Activated CD4-positive, alpha-beta memory T cell treated with anti-CD3 and anti-CD28 coated beads, Interleukin-2, amount 10 ng/mL, durations not matched to agents 7 days and 5 days (primary cell): ENCODE data around the gene MEF2C. TPM values are rescaled to one million over a fixed set of nuclear protein-coding genes. Genes with fewer than 3 reads are reported as not detected.

Experiments used
- CTCF ChIA-PET: fragments of 350-600 bp; sonication (Branson Sonifier 250); formaldehyde crosslinking; loops from one replicate; lab custom pipeline; 2021; ENCODE audit warnings: antibody characterized with exemption, inconsistent platforms; lab: Charles Lee
- POLR2A ChIA-PET: fragments of 350-600 bp; sonication (Branson Sonifier 250); formaldehyde crosslinking; loops from one replicate; lab custom pipeline; 2021; ENCODE audit warnings: antibody characterized with exemption; lab: Charles Lee
- DNase-seq: peaks from one replicate; pipeline ENCODE4 v3.0.0-alpha.2; 2020
- H3K27ac Mint-ChIP-seq: one replicate; pipeline ENCODE4 v1.8.0; 2021; ENCODE audit warnings: mild to moderate bottlenecking, mixed read lengths
- H3K27me3 Mint-ChIP-seq: one replicate; pipeline ENCODE4 v1.8.0; 2021; ENCODE audit warnings: mixed read lengths
- H3K36me3 Mint-ChIP-seq: one replicate; pipeline ENCODE4 v1.8.0; 2021; ENCODE audit warnings: low read depth, mixed read lengths
- H3K4me1 Mint-ChIP-seq: one replicate; pipeline ENCODE4 v1.8.0; 2021; ENCODE audit warnings: mixed read lengths
- H3K4me3 Mint-ChIP-seq: one replicate; pipeline ENCODE4 v1.8.0; 2021; ENCODE audit warnings: mild to moderate bottlenecking, mixed read lengths
- H3K9me3 Mint-ChIP-seq: one replicate; pipeline ENCODE4 v1.8.0; 2021; ENCODE audit warnings: mixed read lengths
- total RNA-seq, 2 experiments: library from RNA; stranded (reverse); gene quantifications; one replicate each; pipeline ENCODE4 v1.2.3, GENCODE V29; 2021

MEF2C gene
- total RNA-seq, 2 experiments from 2014 or later = 0.03 TPM; not detected in 1

DNA sequence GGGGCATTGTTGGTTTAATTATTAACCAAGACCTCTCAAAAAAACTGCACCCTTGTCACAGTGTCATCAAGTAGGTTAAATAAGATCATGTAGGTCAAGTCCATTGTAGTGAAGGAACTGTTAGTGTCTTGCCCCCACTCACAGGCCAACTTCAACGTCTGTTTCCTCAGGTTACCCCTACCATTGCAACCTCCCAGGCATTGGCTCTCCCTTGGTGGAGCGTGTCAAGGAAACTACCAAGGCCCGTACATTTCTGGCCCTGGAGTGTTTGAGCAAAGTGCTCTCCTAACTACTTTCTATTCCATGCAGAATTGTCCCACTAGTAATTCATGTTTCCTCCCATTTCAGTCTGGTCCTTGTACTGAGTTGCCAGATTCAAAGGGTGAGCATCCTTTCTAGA is 167.5 kb downstream of the MEF2C start:
- no peak for DNase-seq
- Mint-ChIP-seq H3K36me3 (no peaks in the 10 kb centered on the region), H3K27ac (no peak overlapping the region), H3K27me3 (peaks cover 12% of the 10 kb centered on the region), H3K4me3 (no peak overlapping the region), H3K4me1 (no peaks in the 10 kb centered on the region), H3K9me3 (no peaks in the 10 kb centered on the region)
- ChIA-PET CTCF (interaction anchor here (2.8 kb wide), 1 partner anchor 13 kb away, joined by 15 read pairs; no protein-coding TSS in a partner anchor), POLR2A (no interaction called here)

DNA sequence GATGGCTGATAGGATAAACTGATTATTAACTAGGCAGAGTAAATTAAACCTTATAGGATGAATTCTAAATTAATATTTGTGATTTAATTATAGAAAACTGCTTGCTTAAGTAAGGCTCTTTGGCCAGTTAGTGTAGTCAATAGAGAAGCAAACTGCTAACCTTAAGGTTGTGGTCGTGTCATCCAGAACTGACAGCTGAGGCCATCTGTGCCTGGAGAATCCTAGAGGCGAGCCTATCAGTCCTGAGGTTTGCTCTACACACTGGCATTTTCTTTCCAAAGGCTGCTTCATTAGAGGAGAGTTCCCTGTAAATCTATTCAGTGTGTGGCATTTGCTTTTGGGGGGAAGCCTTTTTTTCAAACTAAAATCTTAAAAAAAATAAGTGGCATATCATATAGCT is 169.2 kb downstream of the MEF2C start:
- H3K36me3 Mint-ChIP-seq = no peaks in the 10 kb centered on the region
- H3K27ac Mint-ChIP-seq = no peak overlapping the region
- H3K9me3 Mint-ChIP-seq = no peaks in the 10 kb centered on the region
- ChIA-PET POLR2A (no interaction called here), CTCF (interaction anchor here (2.8 kb wide), 1 partner anchor 15 kb away, joined by 15 read pairs; no protein-coding TSS in a partner anchor)
- DNase-seq = no peak
- H3K27me3 Mint-ChIP-seq = peaks cover 12% of the 10 kb centered on the region
- no peaks in the 10 kb centered on the region for H3K4me1 Mint-ChIP-seq
- no peak overlapping the region for H3K4me3 Mint-ChIP-seq

DNA sequence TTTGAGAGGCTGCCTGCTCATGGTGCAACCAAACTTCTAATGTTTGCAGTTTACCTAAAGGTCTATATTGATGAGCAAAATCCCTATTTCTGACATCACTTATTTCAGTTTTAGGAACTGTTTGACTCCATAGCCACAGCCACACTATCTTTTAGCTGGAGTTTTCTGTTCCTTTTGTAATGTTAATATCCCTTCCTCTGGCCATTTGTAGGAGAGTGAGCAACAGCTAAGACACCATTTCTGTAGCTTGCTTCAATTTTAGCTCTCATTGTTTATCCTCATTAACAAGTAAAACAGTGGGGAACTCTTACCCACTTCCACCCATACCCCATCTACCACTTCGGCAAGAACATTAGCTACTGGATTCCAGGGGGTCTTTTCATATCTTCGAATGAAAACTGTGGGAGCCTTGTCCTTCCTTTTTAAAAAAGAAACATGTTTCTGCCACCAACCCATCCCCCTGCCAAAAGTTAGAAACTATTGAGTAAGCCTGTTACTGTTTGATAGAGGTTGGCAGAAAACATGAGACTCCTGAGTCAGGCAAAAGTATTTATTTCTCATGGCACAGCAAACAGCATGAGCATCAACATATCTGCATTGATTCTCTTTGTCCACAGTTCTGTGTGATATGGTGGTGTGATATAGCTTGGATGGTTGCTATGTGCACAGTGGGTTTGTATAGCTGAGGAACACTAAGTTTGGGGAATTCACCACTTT is 174.1 kb downstream of the MEF2C start:
- ChIA-PET POLR2A (no interaction called here), CTCF (interaction anchor here (3.6 kb wide), 1 partner anchor 20 kb away, joined by 15 read pairs; no protein-coding TSS in a partner anchor)
- no peak for DNase-seq
- peaks cover 5% of the 10 kb centered on the region for H3K27me3 Mint-ChIP-seq
- H3K36me3 Mint-ChIP-seq = no peaks in the 10 kb centered on the region
- no peaks in the 10 kb centered on the region for H3K9me3 Mint-ChIP-seq
- no peaks in the 10 kb centered on the region for H3K4me1 Mint-ChIP-seq
- no peak overlapping the region for H3K4me3 Mint-ChIP-seq
- H3K27ac Mint-ChIP-seq = no peak overlapping the region

DNA sequence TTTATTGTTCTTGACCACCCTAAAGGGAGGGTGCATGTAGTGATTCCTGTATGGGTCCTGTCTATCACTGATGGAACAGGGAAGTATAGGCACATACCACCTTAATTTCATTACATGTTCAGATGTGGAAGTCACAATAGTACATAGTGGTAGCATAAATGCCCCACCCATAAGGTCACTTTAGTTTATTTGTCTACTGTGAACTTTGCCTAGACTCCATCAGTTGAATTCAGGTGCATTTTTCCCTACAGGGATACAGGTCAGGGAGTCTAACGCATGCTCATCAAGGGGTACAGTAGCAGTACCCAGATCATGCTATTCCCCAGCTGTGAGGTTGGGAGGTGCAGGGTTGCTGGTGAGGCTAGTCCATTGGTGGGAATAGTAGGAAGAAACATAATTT is 175.0 kb downstream of the MEF2C start:
- no peaks in the 10 kb centered on the region for H3K36me3 Mint-ChIP-seq

DNA sequence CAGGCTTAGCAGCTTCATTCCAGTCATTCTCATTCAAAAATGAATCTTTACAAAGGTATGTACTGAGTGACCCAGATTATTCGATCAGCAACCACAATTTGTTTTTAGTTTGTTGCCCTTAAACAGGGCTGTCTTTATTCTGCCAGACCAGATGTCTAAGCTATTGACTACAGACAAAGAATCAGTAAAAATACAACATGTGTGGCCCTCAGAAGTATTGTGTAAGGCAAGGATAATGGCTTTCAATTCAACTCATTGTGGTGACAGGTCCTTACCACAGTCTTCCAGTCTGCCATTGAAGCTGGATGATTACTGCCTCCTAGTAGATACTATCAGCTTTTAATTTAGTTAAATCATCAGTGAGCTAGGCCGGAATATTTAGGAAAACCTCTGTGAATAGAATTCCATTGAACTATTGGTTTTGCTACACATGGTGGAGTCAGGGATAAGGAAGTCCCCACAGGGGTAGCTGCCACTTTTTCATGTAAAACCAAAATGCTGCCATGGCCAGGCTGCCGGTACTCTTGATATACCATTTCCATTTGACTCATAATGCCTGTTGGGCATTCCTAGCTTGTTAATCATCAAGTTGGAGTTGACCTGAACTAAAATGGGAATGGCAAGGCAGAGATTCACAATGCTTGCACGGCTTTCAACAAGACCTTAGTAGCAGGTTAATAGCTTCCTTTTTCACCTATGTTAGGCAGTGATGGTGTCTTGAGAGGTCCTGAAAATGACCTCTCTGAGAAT is 175.6 kb downstream of the MEF2C start:
- ChIA-PET POLR2A (no interaction called here), CTCF (interaction anchor here (3.6 kb wide), 1 partner anchor 21 kb away, joined by 15 read pairs; no protein-coding TSS in a partner anchor)
- H3K27ac Mint-ChIP-seq = no peak overlapping the region
- no peaks in the 10 kb centered on the region for H3K4me1 Mint-ChIP-seq
- H3K36me3 Mint-ChIP-seq = no peaks in the 10 kb centered on the region
- H3K27me3 Mint-ChIP-seq = peaks cover 5% of the 10 kb centered on the region
- no peak for DNase-seq
- no peaks in the 10 kb centered on the region for H3K9me3 Mint-ChIP-seq
- H3K4me3 Mint-ChIP-seq = no peak overlapping the region

More for the DNA sequence above, 175.0 kb downstream of the MEF2C start:
- peaks cover 5% of the 10 kb centered on the region for H3K27me3 Mint-ChIP-seq
- H3K4me1 Mint-ChIP-seq = no peaks in the 10 kb centered on the region
- H3K4me3 Mint-ChIP-seq = no peak overlapping the region
- no peak overlapping the region for H3K27ac Mint-ChIP-seq
- CTCF ChIA-PET = interaction anchor here (3.6 kb wide), 1 partner anchor 21 kb away, joined by 15 read pairs; no protein-coding TSS in a partner anchor
- H3K9me3 Mint-ChIP-seq = no peaks in the 10 kb centered on the region
- no peak for DNase-seq
- POLR2A ChIA-PET = no interaction called here

DNA sequence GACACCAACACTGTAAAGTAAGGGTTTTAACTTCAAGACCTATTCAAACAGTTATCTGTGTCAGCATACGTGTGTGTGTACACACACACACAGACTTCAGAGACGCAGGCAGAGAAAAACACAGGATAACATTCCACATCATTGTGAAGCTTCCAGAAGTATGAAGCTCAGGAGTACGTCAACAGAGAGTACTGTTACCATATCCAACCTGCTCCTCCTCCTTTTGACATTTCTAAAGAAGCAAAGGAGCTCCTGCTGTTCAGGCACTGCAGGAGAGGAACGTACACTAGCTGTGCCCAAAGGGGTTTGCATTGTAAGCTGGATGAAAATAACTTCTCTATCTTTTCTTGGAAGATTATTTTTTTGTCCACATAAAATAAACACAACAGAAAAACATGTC is 180.7 kb downstream of the MEF2C start:
- Mint-ChIP-seq H3K9me3 (no peaks in the 10 kb centered on the region), H3K27me3 (peaks cover 27% of the 10 kb centered on the region), H3K4me3 (no peak overlapping the region), H3K36me3 (no peaks in the 10 kb centered on the region), H3K4me1 (no peaks in the 10 kb centered on the region), H3K27ac (no peak overlapping the region)
- ChIA-PET POLR2A (no interaction called here), CTCF (interaction anchor here (0.8 to 1.4 kb wide), 2 partner anchors 11 to 47 kb away, joined by 3 read pairs; no protein-coding TSS in a partner anchor)
- DNase-seq = no peak

DNA sequence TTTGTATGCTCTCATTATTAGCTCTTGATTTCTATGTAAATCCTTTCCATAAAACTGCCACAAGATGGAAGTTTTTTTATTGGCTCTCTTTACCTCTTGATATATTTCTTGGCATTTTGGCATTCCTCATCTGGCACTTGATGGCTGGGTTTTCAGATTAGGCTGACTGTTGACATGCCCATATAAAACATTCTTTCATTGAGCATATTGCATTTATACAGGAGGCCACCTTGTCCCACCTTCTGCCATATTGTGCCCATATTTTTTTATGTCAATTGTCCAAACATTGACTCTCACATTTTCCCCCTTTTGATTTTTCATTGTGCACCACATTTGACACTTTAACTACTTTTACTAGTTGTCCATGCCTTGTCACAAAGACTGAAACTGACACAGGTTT is 182.9 kb downstream of the MEF2C start:
- no peak for DNase-seq
- CTCF ChIA-PET = no interaction called here

DNA sequence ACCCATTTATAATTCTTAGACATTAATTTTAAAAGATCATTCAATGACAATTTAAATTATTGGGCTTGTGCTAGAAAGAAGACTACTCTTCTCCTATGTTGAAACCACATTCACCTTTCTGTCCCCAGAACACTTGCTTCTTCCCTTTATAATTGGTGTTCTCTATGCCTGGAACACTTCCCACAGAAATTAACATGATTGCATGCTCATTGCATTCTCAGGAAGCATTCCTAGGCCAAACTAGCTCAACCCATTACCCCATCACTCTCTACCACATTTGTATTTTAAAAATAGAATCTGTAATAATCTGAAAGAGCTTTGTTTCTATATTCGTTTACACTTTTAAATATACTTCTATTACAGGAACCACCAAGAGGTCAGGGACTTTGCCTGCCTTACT is 184.7 kb downstream of the MEF2C start:
- Mint-ChIP-seq H3K36me3 (no peaks in the 10 kb centered on the region), H3K27me3 (peaks cover 56% of the 10 kb centered on the region), H3K4me1 (no peaks in the 10 kb centered on the region), H3K4me3 (no peak overlapping the region), H3K9me3 (no peaks in the 10 kb centered on the region), H3K27ac (no peak overlapping the region)
- CTCF ChIA-PET = interaction anchor here (1.0 to 3.1 kb wide), 2 partner anchors 17 to 917 kb away, joined by 7 to 12 read pairs; no protein-coding TSS in a partner anchor
- DNase-seq = no peak
- POLR2A ChIA-PET = no interaction called here

More for the DNA sequence above, 182.9 kb downstream of the MEF2C start:
- H3K4me3 Mint-ChIP-seq = no peak overlapping the region
- no peak overlapping the region for H3K27ac Mint-ChIP-seq
- H3K27me3 Mint-ChIP-seq = peaks cover 43% of the 10 kb centered on the region
- no peaks in the 10 kb centered on the region for H3K4me1 Mint-ChIP-seq
- POLR2A ChIA-PET = no interaction called here
- H3K36me3 Mint-ChIP-seq = no peaks in the 10 kb centered on the region
- H3K9me3 Mint-ChIP-seq = no peaks in the 10 kb centered on the region

DNA sequence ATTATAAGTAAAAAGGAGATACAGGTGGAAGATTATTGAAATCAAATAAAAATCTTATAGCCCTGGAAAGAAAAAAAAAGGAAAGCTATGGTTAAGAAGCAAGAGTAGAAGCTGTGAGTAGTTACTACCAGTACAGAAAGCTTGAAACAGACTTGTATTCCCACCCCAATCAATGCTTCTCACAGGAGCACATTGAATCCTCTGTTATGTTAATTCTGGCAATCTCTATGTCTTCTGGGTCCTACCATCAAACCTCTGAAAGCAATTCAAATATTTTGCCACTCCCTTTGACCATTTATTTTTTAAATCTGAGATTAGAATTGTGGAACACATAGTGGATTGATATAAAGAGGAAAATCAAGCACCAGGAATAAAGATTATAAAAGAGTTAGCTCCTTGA is 186.5 kb downstream of the MEF2C start:
- ChIA-PET CTCF (interaction anchor here (0.8 to 3.1 kb wide), 5 partner anchors 8 to 915 kb away, joined by 3 to 12 read pairs (median 5); no protein-coding TSS in a partner anchor), POLR2A (no interaction called here)
- H3K27me3 Mint-ChIP-seq = peaks cover 73% of the 10 kb centered on the region
- DNase-seq = no peak
- no peak overlapping the region for H3K4me3 Mint-ChIP-seq
- no peak overlapping the region for H3K27ac Mint-ChIP-seq
- H3K36me3 Mint-ChIP-seq = no peaks in the 10 kb centered on the region
- H3K9me3 Mint-ChIP-seq = no peaks in the 10 kb centered on the region
- no peaks in the 10 kb centered on the region for H3K4me1 Mint-ChIP-seq

DNA sequence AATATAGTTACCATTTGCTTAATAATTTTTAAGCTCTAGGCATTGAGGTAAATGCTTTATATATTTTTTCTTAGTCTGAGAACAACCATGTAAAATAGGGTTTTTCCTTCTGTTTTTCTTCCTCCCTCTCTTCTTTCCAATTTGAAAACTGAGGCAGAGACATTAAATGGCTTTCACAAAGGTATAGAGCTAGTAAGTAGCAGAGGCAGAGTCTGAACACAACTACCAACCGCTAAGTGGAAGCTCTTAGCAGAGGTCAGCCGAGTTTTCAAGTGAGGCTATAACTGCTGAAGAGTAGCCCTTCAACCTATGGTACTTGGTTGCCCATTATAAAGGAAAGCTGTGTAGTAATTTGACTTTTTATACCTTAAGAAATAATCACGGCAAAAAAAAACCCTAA is 187.1 kb downstream of the MEF2C start:
- POLR2A ChIA-PET = no interaction called here

DNA sequence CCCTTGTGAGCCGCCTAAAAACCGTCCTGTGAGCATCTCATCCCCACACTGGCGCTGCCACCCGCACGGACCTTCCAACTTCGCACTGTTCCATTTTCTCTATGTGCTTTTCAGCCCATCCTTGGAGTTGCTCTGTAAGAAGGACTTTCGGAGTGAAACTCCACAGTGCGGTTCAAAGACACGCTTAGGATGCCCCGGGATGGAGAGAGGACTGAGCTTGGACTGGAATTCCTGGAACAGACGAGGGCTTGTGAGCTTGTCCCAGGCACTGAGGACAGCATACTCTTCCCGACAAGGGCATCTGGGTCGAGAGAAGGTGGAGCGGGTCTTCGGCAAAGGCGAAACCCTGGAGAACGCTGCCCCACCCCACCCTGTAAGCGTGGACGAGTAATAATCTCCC is 187.8 kb downstream of the MEF2C start:
- Mint-ChIP-seq H3K9me3 (no peaks in the 10 kb centered on the region), H3K36me3 (peaks cover 4% of the 10 kb centered on the region), H3K4me3 (no peak overlapping the region), H3K4me1 (peaks cover 6% of the 10 kb centered on the region), H3K27me3 (peaks cover 81% of the 10 kb centered on the region), H3K27ac (no peak overlapping the region)
- ChIA-PET POLR2A (no interaction called here), CTCF (interaction anchor here (1.4 to 1.7 kb wide), 2 partner anchors 14 to 29 kb away, joined by 5 to 10 read pairs; no protein-coding TSS in a partner anchor)
- no peak for DNase-seq

More for the DNA sequence above, 187.1 kb downstream of the MEF2C start:
- Mint-ChIP-seq H3K27me3 (peaks cover 76% of the 10 kb centered on the region), H3K36me3 (peaks cover 2% of the 10 kb centered on the region), H3K27ac (no peak overlapping the region), H3K9me3 (no peaks in the 10 kb centered on the region), H3K4me3 (no peak overlapping the region), H3K4me1 (peaks cover 3% of the 10 kb centered on the region)
- CTCF ChIA-PET = interaction anchor here (0.8 to 3.1 kb wide), 5 partner anchors 9 to 915 kb away, joined by 3 to 12 read pairs (median 5); no protein-coding TSS in a partner anchor
- DNase-seq = no peak

DNA sequence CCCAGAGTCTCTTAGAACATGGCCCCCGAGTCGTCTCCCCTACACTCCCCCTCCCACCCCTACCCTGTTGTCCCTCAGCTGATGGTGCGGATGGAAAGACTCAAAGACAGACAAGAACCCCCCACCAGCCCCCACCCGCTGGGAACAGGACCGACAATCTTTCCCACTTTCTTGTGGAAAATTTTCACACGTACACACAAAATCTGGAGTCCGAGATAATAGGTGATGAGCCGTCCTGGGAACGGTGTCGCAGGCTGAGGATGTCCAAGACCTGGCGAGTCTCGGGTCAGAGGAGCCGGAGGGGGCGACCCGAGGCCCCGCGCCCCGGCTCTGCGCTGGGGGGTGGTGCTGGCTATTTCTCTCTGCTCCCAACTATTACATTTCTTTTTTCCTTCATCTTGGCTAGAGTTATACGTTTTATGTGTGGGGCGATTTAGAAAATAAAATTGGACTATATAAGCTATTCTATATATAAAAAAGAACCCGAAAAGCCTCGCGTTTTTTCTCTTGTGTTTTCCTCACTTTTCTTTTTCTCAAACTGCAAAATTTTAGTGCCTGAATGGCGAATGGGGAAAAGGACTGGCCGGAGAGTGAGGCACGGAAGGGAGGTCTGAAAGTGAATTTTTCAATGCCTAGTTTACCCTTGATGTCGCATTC is 188.8 kb downstream of the MEF2C start:
- DNase-seq = no peak
- peaks cover 4% of the 10 kb centered on the region for H3K36me3 Mint-ChIP-seq
- no peaks in the 10 kb centered on the region for H3K9me3 Mint-ChIP-seq
- peaks cover 83% of the 10 kb centered on the region for H3K27me3 Mint-ChIP-seq
- ChIA-PET POLR2A (no interaction called here), CTCF (no interaction called here)
- peaks cover 6% of the 10 kb centered on the region for H3K4me1 Mint-ChIP-seq
- H3K27ac Mint-ChIP-seq = no peak overlapping the region
- H3K4me3 Mint-ChIP-seq = no peak overlapping the region
